K562 (cell line): ENCODE measurements around the gene ANO2. TPM values are rescaled to one million over a fixed set of nuclear protein-coding genes. Genes with fewer than 3 reads are reported as not detected.

ENCODE experiments used
- ATAC-seq: fragments of 200-7000 bp; cut with Tn5 transposase; 3 replicates; pipeline ENCODE4 v1.9.1; 2020; ENCODE audit warnings: moderate library complexity
- BruUV-seq: library from RNA; stranded (reverse); fragments of 400-500 nt; replicated peaks from 2 replicates; lab custom pipeline; 2021; lab: Mats Ljungman, UMichigan
- CTCF ChIA-PET: fragments of 300-600 bp; formaldehyde crosslinking; extraction: SDS; loops from one replicate; lab custom pipeline; 2021; ENCODE audit warnings: low intra/inter-chr PET ratio; lab: Yijun Ruan, JAX
- POLR2A ChIA-PET: fragments of 300-600, 350-650 bp; sonication (Branson Sonifier 250); formaldehyde crosslinking; extraction: SDS; loops from one replicate; lab custom pipeline; 2021; ENCODE audit warnings: antibody characterized with exemption, inconsistent platforms; lab: Yijun Ruan, JAX
- DNase-seq, 4 experiments: peaks; one replicate each; pipeline versions ENCODE4 v3.0.0 to v3.0.0-alpha.2; 2011 to 2018; ENCODE audit warnings: low spot score in 3 of 4, mixed read lengths in 3 of 4; ENCODE audit errors: extremely low read depth in 1 of 4
- FAIRE-seq: peaks from 2 replicates; lab custom pipeline; 2011; peaks lifted over from hg19 to GRCh38; lab: Jason Lieb, UNC
- H2AFZ ChIP-seq: 2 replicates; pipeline ENCODE4 v1.6.0; 2011; ENCODE audit warnings: low read depth, low read length, control low read depth, inconsistent platforms
- H3K27ac ChIP-seq: fragments of 200-600 bp; 3 replicates; pipeline ENCODE4 v1.8.0; 2011; ENCODE audit warnings: low read depth, mild to moderate bottlenecking, control low read depth, inconsistent platforms, low read length, moderate library complexity, mixed read lengths; ENCODE audit errors: extremely low read depth
- H3K27me3 ChIP-seq, 2 experiments: fragments of 300-600 bp in 1 of 2; 2 replicates in 1 of 2; 3 replicates in 1 of 2; pipeline versions ENCODE4 v1.6.0 to v1.8.0; 2011; ENCODE audit warnings: inconsistent platforms in 2 of 2, low read length in 2 of 2, mild to moderate bottlenecking in 1 of 2, mixed read lengths in 1 of 2, moderate library complexity in 1 of 2; ENCODE audit not compliant: control insufficient read depth in 2 of 2, insufficient read depth in 2 of 2
- H3K36me3 ChIP-seq: fragments of 300-600 bp; 3 replicates; pipeline ENCODE4 v1.8.0; 2011; ENCODE audit warnings: mild to moderate bottlenecking, low read length, inconsistent platforms; ENCODE audit not compliant: control insufficient read depth, insufficient read depth
- H3K4me1 ChIP-seq, 2 experiments: fragments of 200-600 bp in 1 of 2; replicated peaks in 1 of 2; 2 replicates in 1 of 2; 3 replicates in 1 of 2; pipeline versions ENCODE4 v1.5.1 to v1.8.0; 2011; ENCODE audit warnings: inconsistent platforms in 2 of 2, low read length in 2 of 2, mild to moderate bottlenecking in 1 of 2, mixed read lengths in 1 of 2, moderate library complexity in 1 of 2; ENCODE audit not compliant: control insufficient read depth in 2 of 2, insufficient read depth in 2 of 2
- H3K4me2 ChIP-seq: 2 replicates; pipeline ENCODE4 v1.6.1; 2011; ENCODE audit warnings: low read length, control low read depth, inconsistent platforms, mixed read lengths; ENCODE audit not compliant: insufficient read depth
- H3K4me3 ChIP-seq: fragments of 200-600 bp; sonication (generic), shearing (Covaris generic); 2 replicates; pipeline ENCODE4 v1.5.1; 2016; ENCODE audit warnings: control low read depth, inconsistent platforms
- H3K79me2 ChIP-seq: fragments of 200-600 bp; 3 replicates; pipeline ENCODE4 v1.8.0; 2011; ENCODE audit warnings: low read length, inconsistent platforms; ENCODE audit not compliant: control insufficient read depth, insufficient read depth
- H3K9ac ChIP-seq, 2 experiments: 2 replicates each; pipeline versions ENCODE4 v1.6.0 to v1.6.1; 2011; ENCODE audit warnings: low read depth in 2 of 2, low read length in 2 of 2, control low read depth in 1 of 2, inconsistent platforms in 1 of 2, mild to moderate bottlenecking in 1 of 2, mixed read lengths in 1 of 2; ENCODE audit not compliant: insufficient read depth in 1 of 2
- H3K9me1 ChIP-seq: one replicate; pipeline ENCODE4 v1.6.0; 2011; ENCODE audit warnings: inconsistent platforms, mild to moderate bottlenecking, low read length, moderate library complexity; ENCODE audit not compliant: control insufficient read depth, insufficient read depth
- H3K9me3 ChIP-seq: replicated peaks from 2 replicates; pipeline ENCODE4 v1.5.1; 2011; ENCODE audit warnings: low read depth, low read length, inconsistent platforms; ENCODE audit not compliant: control insufficient read depth, insufficient read depth
- H4K20me1 ChIP-seq: replicated peaks from 2 replicates; pipeline ENCODE4 v1.6.1; 2011; ENCODE audit warnings: low read length, inconsistent platforms, mixed read lengths; ENCODE audit not compliant: control insufficient read depth, insufficient read depth
- CHD4 ChIP-seq: fragments of 200-600 bp; sonication (generic); IDR thresholded peaks from 3 replicates; pipeline ENCODE4 v1.6.1; 2012; ENCODE audit warnings: low read depth, mild to moderate bottlenecking, mixed read lengths, low read length, inconsistent platforms; ENCODE audit not compliant: insufficient read depth, insufficient replicate concordance, poor library complexity, severe bottlenecking
- DMBX1 ChIP-seq: fragments of 250-450 bp; sonication (Bioruptor Pico); IDR thresholded peaks from 2 replicates; pipeline ENCODE4 v1.8.0; 2022; ENCODE audit warnings: inconsistent platforms, mild to moderate bottlenecking, moderate library complexity, borderline replicate concordance
- PML ChIP-seq: IDR thresholded peaks from 2 replicates; pipeline ENCODE4 v1.6.1; 2012; ENCODE audit warnings: low read length, inconsistent platforms
- SIN3A ChIP-seq, 2 experiments: fragments of 150-350 bp in 1 of 2; IDR thresholded peaks; 2 replicates each; pipeline ENCODE4 v1.6.1; 2011 to 2016; ENCODE audit warnings: borderline replicate concordance in 2 of 2, low read depth in 2 of 2, low read length in 2 of 2, mild to moderate bottlenecking in 2 of 2, moderate library complexity in 2 of 2; ENCODE audit not compliant: control insufficient read depth in 1 of 2
- SP2 ChIP-seq: IDR thresholded peaks from 2 replicates; pipeline ENCODE4 v1.6.1; 2011; ENCODE audit warnings: mild to moderate bottlenecking, low read depth, low read length, moderate library complexity; ENCODE audit not compliant: poor library complexity, severe bottlenecking; ENCODE audit errors: extremely low read depth
- TFAM ChIP-seq: fragments of 250-450 bp; sonication (Bioruptor Pico); conservative IDR thresholded peaks from 2 replicates; pipeline ENCODE4 v1.5.0; 2021; ENCODE audit warnings: mild to moderate bottlenecking, moderate library complexity
- THRAP3 ChIP-seq: fragments of 450-650 bp; IDR thresholded peaks from 2 replicates; pipeline ENCODE4 v1.6.1; 2016; ENCODE audit warnings: mild to moderate bottlenecking, inconsistent platforms, borderline replicate concordance
- ZEB2 ChIP-seq: fragments of 450-650 bp; IDR thresholded peaks from 2 replicates; pipeline ENCODE4 v1.6.1; 2016
- WGBS: fragments of 100-300 bp; shearing (Covaris generic); methylation state at CpG from one replicate; pipeline ENCODE4 v1.1.6; 2016; ENCODE audit warnings: low coverage, mixed read lengths; ENCODE audit not compliant: insufficient coverage; ENCODE audit errors: missing lambda C conversion rate; 5-methylcytosine and 5-hydroxymethylcytosine counted together
- in situ Hi-C: fragments of 300-500 bp; cut with MboI; formaldehyde crosslinking; loops from 4 replicates; pipeline ENCODE4 v1.15.0; 2018; ENCODE audit warnings: inconsistent platforms, mixed read lengths
- intact Hi-C: fragments of 100-400 bp; cut with micrococcal nuclease; formaldehyde crosslinking; loops from 2 replicates; pipeline ENCODE4 v1.14.2; 2022
- polyA plus RNA-seq, 8 experiments: library from polyadenylated mRNA; depleted of rRNA in 4 of 8; stranded (reverse) in 5 of 8; unstranded in 3 of 8; fragments of >200 nt; fragmentation: Nextera tagmentation in 2 of 8; fragmentation: Illumina TruSeq in 1 of 8; extraction: Ambion mirVana in 2 of 8; extraction: Trizol in 1 of 8; gene quantifications; 2 replicates each; pipeline versions ENCODE4 v1.2.1 to v1.2.3, GENCODE V29; 2011 to 2014; ENCODE audit warnings: inconsistent platforms in 1 of 8, missing spikeins in 1 of 8
- total RNA-seq, 7 experiments: library from RNA; depleted of rRNA in 6 of 7; stranded (reverse); fragments of >200 nt in 6 of 7; fragmentation: Illumina TruSeq in 2 of 7; extraction: Trizol in 2 of 7; gene quantifications; 2 replicates each; pipeline versions ENCODE4 v1.2.1 to v1.2.3, GENCODE V29; 2011 to 2021; ENCODE audit warnings: low replicate concordance in 1 of 7
- TF ChIP-seq, protein P1 (sequence below): fragments of 250-450 bp; sonication (Bioruptor Pico); IDR thresholded peaks from 2 replicates; pipeline ENCODE4 v1.8.0; 2021; ENCODE audit warnings: moderate library complexity, mild to moderate bottlenecking, inconsistent platforms

Gene ANO2
- total and polyA plus RNA-seq, 9 of the 15 experiments (the other 6 are each of a cell fraction or from before 2014, with no cell fraction given), result 0.64 TPM; not detected in 8

DNA sequence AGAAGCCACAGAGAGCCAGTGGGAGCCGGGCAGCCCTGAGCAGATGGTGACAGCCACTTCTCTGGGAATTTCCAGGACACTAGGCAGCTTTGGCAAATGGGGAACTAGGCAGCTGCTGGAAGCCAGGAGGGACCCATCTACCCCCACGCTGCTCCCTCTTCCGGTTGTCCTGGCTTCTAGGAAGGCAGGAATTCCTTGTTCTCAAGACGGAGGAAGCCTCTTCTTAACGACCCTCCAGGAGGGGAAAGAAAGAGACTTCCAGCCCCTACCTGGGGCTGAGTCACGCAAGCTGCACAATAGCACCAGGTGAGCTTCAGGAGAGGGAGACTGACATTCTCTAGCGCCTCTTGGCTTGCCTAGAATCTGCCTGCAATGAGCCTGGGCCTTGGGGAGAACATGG is 141.5 kb downstream of the ANO2 start:
- no peak overlapping the region for H2AFZ ChIP-seq
- FAIRE-seq, result no peak
- H3K4me3 ChIP-seq, result no peak overlapping the region
- H3K36me3 ChIP-seq, result no peaks in the 10 kb centered on the region
- intact Hi-C loops, result loop anchor here (5.0 kb wide), 1 partner anchor 601 kb away; no protein-coding TSS in a partner anchor
- H3K9ac ChIP-seq, result no peak overlapping the region
- H3K9me1 ChIP-seq, result no peaks in the 10 kb centered on the region
- no peaks in the 10 kb centered on the region for H3K4me1 ChIP-seq
- in situ Hi-C loops, result no loop called here
- no peaks in the 10 kb centered on the region for H4K20me1 ChIP-seq
- peaks cover 0 to 5% of the 10 kb centered on the region in 2 experiments; a peak in 1 of 5 replicates for H3K27me3 ChIP-seq
- TF ChIP-seq TFAM (CRISPR knock-in tag), result no peak
- no peaks in the 10 kb centered on the region for H3K79me2 ChIP-seq
- WGBS, result 0% methylated on average over 2 of the region's 7 CpGs
- no peaks in the 10 kb centered on the region for H3K9me3 ChIP-seq
- no peak for ATAC-seq
- ChIA-PET CTCF (no interaction called here), POLR2A (interaction anchor here (0.5 to 1.2 kb wide), 2 partner anchors 12 to 359 kb away, joined by 3 read pairs; no protein-coding TSS in a partner anchor)
- no peak overlapping the region for H3K4me2 ChIP-seq
- no peak overlapping the region for H3K27ac ChIP-seq
- BruUV-seq, result no TSS peak
- no peak for DNase-seq

DNA sequence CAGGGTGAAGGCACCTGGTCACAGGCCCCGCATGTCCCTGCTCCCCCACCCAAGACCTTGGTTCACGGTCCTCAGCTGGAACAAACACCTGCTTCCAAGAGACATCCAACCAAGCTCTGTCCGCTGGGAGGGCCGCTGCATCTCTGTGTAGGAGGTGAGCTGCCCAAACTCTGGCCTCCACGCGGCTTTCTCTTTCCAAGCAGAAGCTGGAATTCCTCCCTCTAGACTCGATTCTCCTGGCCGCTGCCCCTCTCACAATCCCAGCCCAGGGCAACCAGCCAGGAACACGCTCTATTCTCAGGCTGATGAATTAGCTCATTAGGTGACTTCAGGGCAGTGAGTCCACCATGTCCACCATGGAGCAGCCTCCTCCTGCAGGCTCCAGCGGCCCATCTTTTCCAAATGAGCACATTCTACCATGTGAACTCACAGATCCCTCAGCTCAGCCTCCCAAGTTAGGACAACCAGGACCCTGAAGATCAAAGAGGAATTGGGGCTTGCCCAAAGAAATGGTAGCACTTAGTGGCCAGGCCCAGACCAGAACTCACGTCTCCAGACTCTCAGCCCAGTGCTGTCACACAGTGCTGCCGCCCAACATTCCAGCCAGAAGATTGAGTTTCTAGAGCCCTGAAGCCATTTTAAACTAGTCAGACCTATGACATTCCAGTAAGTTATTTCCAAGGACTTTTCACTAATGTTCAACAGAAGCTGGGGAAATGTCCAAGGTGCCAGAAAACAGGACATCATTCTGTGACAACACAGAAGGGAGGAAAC is 146.6 kb downstream of the ANO2 start:
- Histone ChIP-seq H3K9me1 (no peaks in the 10 kb centered on the region), H3K27ac (no peak overlapping the region), H3K4me3 (no peak overlapping the region), H3K4me1 (no peaks in the 10 kb centered on the region), H3K4me2 (no peak overlapping the region), H2AFZ (no peak overlapping the region), H3K9ac (no peak overlapping the region), H3K79me2 (no peaks in the 10 kb centered on the region), H3K9me3 (no peaks in the 10 kb centered on the region), H4K20me1 (no peaks in the 10 kb centered on the region), H3K27me3 (no peaks in the 10 kb centered on the region; a peak in 1 of 5 replicates), H3K36me3 (no peaks in the 10 kb centered on the region)
- no peak for FAIRE-seq
- in situ Hi-C loops (loop anchor here (25.0 kb wide), 1 partner anchor 611 kb away; no protein-coding TSS in a partner anchor), intact Hi-C loops (no loop called here)
- ATAC-seq, result no peak
- 0% methylated on average over 7 of the region's 12 CpGs for WGBS
- DNase-seq, result no peak
- POLR2A ChIA-PET, result interaction anchor here (0.6 to 0.7 kb wide), 2 partner anchors 11 to 296 kb away, joined by 3 read pairs; no protein-coding TSS in a partner anchor
- TF ChIP-seq DMBX1 (CRISPR knock-in tag) (no peak), ZEB2 (no peak), THRAP3 (no peak), PML (no peak), CHD4 (no peak), SIN3A (IDR thresholded peaks at IDR 0.05; ENCODE audit: borderline replicate concordance in 2 of 2, control insufficient read depth in 1 of 2, low read depth in 2 of 2, low read length in 2 of 2) (no peak), SP2 (no peak)
- TF ChIP-seq, protein P1, sequence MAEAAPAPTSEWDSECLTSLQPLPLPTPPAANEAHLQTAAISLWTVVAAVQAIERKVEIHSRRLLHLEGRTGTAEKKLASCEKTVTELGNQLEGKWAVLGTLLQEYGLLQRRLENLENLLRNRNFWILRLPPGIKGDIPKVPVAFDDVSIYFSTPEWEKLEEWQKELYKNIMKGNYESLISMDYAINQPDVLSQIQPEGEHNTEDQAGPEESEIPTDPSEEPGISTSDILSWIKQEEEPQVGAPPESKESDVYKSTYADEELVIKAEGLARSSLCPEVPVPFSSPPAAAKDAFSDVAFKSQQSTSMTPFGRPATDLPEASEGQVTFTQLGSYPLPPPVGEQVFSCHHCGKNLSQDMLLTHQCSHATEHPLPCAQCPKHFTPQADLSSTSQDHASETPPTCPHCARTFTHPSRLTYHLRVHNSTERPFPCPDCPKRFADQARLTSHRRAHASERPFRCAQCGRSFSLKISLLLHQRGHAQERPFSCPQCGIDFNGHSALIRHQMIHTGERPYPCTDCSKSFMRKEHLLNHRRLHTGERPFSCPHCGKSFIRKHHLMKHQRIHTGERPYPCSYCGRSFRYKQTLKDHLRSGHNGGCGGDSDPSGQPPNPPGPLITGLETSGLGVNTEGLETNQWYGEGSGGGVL (CRISPR knock-in tag), result no peak
- BruUV-seq, result no TSS peak
- CTCF ChIA-PET, result no interaction called here
